Right ventricle myocardium inferior (tissue), 1 donor: Measurements from ENCODE around the gene TM2D1. TPM values are rescaled to one million over a fixed set of nuclear protein-coding genes. Genes with fewer than 3 reads are reported as not detected.
A peak's percentile ranks its signal among the peaks of the same experiment; 100 is the strongest.

Source experiments
- ATAC-seq: fragments of 200-7000 bp; cut with Tn5 transposase; one replicate; pipeline ENCODE4 v1.9.1; 2020; ENCODE audit warnings: mild to moderate bottlenecking, moderate library complexity
- DNase-seq: peaks from one replicate; pipeline ENCODE4 v3.0.0; 2021; ENCODE audit errors: missing footprints
- intact Hi-C: fragments of 100-400 bp; cut with DNase I; formaldehyde crosslinking; loops from one replicate; pipeline ENCODE4 v1.11.0; 2022
- total RNA-seq: library from RNA; stranded (reverse); fragmentation: NEBNext Ultra II Directional; extraction: Animal tissue kit (Norgen Biotek cat#: 25700); gene quantifications from one replicate; pipeline ENCODE4 v1.2.1, GENCODE V29; 2021
- donor health status: DM: no; HTN: yes; CAD: no; lungs with severe emphysema.

The TM2D1 gene
- total RNA-seq, 1 donor from 2014 or later, result 32.3 TPM

DNA sequence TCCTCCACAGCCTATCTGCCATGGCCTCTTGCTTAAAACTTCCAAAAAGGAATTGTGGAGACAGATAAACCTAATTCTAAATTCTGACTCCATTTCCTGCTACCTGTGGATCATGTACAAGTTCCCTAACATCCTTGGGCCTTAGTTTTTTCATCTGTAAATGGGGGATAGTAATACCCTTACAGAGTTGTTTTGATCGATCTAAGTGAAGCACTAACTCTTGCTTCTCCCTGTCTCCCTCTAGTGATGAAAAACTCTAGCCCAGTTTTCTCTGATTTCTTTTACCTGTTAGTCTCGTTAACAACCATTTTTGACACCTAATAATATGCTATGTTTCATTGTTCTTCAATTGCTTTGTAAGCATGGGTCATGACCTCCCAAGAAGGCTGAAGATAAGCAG is 65.9 kb downstream of the TM2D1 start:
- DNase-seq, result no peak
- ATAC-seq, result no peak
- intact Hi-C loops, result no loop called here

DNA sequence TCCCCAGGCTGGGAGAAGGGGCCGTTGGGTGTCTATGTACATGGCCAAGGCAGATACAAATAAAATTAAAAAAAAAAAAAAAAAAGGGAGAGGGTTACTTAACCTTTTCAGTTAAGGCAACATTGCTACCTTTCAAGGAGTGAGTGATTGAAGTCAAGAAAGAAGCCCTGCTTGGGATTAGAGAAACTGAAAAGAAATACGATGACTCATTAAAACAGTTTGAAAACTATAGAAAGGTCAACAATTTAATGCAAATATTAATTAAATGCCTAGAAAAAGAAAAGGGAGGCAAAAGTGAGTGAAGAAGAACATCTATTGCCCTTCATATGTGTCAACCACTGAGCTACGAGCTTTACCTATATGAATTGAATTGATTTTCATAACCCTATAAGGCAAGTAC is 69.5 kb downstream of the TM2D1 start:
- no peak for ATAC-seq
- intact Hi-C loops, result no loop called here
- no peak for DNase-seq

DNA sequence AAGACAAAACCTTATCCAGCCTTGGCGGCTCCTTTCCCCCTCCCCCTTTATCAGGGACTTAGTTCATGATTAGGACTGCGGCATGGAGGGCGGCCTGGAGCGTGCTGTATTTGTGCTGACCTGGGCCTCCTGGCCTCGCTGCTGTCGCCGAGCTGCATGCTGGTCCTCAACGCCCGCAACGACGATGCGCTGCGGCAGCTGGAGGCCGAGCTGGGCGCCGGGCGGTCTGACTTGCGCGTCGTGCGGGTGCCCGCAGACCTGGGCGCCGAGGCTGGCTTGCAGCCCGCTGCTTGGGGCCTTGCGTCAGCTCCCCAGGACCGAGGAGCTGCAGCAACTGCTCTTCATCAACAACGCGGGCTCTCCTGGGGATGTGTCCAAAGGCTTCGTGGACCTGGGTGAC is 70.9 kb downstream of the TM2D1 start:
- ATAC-seq, result no peak
- intact Hi-C loops, result no loop called here
- no peak for DNase-seq

- intact Hi-C loops, result loop anchor here (10.0 kb wide), 1 partner anchor 154 kb away; no protein-coding TSS in a partner anchor
- ATAC-seq (no peak), DNase-seq (no peak)
These were observed 75.8 kb downstream of the TM2D1 start for GRCh38 chr1:61648983-61649742.

GRCh38 chr1:61647142-61647541 is 77.8 kb downstream of the TM2D1 start:
- no peak for ATAC-seq
- intact Hi-C loops, result loop anchor here (10.0 kb wide), 1 partner anchor 152 kb away; no protein-coding TSS in a partner anchor

GRCh38 chr1:61645476-61645875 is 79.5 kb downstream of the TM2D1 start:
- DNase-seq (no peak), ATAC-seq (no peak)
- intact Hi-C loops, result loop anchor here (10.0 kb wide), 1 partner anchor 151 kb away; no protein-coding TSS in a partner anchor

More at GRCh38 chr1:61647142-61647541, 77.8 kb downstream of the TM2D1 start:
- DNase-seq, result no peak

DNA sequence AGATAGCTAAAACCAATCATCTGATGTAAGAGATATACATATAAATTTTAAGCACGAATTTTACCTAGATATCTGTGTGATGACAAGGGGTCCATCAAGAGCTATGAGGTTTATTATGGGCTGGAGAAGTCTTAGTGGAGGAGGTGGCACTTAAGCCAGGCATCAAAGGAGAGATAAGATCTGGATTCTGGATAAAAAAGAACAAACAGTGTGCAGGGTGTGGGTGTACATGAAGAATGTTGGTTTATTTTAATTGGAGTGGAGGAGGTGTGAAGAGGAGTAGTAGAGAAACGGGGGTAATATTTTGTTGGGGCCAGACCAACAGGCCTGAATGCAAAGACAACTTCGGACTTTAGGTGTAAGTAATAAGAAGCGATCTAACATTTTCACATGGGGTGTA is 80.6 kb downstream of the TM2D1 start:
- intact Hi-C loops, result loop anchor here (5.0 to 10.0 kb wide), 2 partner anchors 150 to 672 kb away; no protein-coding TSS in a partner anchor
- no peak for ATAC-seq
- no peak for DNase-seq

GRCh38 chr1:61642475-61643232 is 82.3 kb downstream of the TM2D1 start:
- intact Hi-C loops, result loop anchor here (5.0 to 10.0 kb wide), 2 partner anchors 148 to 670 kb away; no protein-coding TSS in a partner anchor
- DNase-seq (no peak), ATAC-seq (no peak)

DNA sequence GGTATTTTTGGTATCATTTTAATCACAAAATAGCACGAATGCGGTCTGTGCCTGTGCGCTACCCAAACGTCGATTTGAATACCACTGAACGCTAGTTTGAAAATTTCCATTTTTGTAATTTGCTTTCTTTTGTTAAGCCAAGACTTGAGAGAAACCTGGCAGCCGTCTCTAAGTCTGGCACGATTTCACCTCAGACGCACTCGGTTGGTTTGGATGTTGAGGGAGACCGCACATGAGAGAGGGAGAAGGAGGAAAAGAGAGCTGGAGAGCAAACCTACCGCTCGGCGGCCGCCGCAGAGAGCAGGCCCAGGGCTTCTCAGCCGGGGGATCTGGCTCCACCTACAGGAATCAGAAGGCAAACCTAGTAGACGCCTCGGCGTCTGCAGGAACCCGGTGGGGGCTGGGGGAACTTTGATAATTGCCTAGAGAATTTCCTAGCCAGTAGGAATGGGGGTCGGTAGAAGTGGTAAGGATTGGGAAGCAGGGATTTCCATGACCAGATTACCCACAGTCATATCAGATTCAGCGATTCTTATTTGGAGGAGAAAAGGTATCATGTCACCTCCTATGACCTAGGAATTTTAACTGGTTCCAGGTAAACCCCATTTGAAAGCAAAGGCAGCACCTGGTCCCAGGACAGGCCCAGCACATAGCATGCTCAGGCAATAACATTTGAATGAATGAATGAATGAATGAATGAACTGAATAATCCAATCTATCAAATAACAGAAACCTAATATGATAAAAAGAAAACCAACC is 83.2 kb downstream of the TM2D1 start:
- DNase-seq, result peak; percentile 92
- ATAC-seq, result peak; percentile 79
- intact Hi-C loops, result loop anchor here (2.0 to 10.0 kb wide), 4 partner anchors 147 to 669 kb away; no protein-coding TSS in a partner anchor

- no peak for DNase-seq
- ATAC-seq, result peak; percentile 53
- intact Hi-C loops, result loop anchor here (2.0 to 10.0 kb wide), 4 partner anchors 146 to 669 kb away; no protein-coding TSS in a partner anchor
These were observed 84.1 kb downstream of the TM2D1 start for GRCh38 chr1:61640531-61641530.

DNA sequence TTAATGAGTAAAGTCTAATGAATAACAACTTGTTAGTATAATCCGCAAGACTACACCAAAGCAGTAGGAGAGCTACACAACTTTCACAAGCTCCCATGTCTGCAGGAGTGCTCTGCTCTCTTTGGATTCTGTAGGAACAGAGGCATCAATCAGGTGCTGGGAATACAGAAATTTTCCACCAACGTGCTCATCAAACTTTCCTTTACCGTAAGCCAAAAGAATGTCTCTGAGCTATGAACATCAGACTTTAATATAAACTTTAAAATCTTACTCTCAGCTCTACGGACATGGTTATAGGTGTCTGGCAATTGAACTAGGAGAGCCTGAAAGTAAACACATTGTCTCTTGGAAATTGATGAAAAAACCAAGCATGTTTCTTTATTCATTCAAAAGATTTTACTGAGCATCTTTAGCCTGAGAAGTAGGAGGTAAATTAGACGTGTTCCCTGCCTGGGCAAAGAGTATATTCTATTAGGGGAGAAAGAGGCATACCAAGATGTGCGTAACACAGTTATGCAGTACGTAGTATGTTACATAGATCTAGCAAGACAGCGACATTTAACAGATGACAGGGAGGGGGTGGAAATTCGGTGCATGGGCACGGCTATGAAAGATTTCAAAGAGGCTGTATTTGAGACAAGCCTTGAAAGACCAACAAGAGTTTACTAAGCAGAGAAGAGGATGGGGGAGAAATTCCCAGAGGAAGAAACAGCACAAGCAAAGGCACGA is 85.2 kb downstream of the TM2D1 start:
- intact Hi-C loops, result loop anchor here (2.0 to 10.0 kb wide), 5 partner anchors 33 to 667 kb away; no protein-coding TSS in a partner anchor
- DNase-seq (no peak), ATAC-seq (no peak)

DNA sequence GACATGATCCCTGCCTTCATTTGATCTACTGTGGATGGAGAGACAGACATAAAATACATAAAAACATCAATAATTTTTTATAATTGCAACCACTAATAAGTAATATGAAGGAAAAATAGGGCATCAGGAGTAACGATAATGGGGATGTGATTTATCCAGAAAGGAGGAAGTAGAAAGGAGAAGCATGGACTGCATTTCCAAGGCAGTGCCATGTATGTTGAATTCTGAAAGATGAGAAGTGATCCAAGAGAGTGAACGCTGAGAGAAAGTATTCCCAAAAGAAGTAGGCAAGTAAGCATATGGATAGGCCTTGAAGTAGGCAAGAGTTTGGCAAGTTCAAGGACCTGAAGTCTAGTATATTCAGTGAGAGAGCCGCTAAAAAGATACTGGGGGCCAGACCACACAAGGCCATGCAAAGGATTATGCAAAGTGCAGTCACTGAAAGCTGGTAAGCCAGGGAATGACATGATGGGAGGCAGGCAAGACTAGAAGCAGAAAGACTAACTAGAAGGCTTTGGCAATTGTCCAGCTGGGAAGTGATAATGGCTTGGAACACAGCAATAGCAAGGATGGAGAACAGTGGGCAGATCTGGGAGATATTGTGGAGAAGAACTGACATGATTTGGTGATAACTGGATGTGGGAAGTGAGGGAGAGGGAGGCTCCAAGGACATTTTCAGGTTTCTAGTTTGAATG is 85.9 kb downstream of the TM2D1 start:
- intact Hi-C loops, result loop anchor here (2.0 kb wide), 1 partner anchor 32 kb away; no protein-coding TSS in a partner anchor
- ATAC-seq (no peak), DNase-seq (no peak)

DNA sequence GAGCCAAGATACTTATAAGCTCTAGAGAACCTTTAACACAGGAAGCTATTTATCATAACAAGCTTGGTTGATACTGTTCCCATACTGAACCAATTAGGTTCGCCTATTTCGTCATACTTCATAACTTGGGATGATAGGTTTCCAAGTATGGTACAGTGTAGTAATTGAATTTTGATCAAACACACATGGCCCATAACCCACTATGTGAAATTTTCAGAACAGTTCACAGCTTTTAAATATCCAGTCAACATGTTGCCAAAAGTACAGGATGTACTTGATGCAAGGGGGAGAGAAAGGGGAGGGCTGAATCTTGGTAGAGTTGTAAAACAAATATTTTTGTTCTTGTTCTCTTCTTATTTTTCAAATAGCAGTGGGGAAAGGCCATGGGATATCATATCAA is 86.6 kb downstream of the TM2D1 start:
- no peak for DNase-seq
- intact Hi-C loops, result loop anchor here (2.0 kb wide), 1 partner anchor 31 kb away; no protein-coding TSS in a partner anchor
- ATAC-seq, result peak; percentile 87

DNA sequence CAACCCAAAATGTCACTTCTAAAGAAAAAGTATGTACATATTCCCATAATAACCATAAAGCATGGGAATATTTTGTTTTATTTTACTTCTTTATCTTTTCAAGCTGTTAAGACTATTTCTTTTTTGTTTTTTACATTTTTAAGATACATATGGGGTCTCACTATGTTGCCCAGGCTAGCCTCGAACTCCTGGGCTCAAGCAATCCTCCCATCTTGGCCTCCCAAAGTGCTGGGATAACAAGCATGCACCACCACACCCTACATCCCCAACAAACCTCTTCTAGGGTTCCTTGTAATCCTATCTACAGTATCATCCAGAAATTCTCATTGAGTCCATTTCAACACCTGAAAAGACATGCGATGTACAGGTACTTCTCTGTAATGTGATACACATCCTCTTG is 87.5 kb downstream of the TM2D1 start:
- ATAC-seq (no peak), DNase-seq (no peak)
- intact Hi-C loops, result no loop called here

GRCh38 chr1:61636814-61637213 is 88.1 kb downstream of the TM2D1 start:
- intact Hi-C loops, result no loop called here
- DNase-seq (no peak), ATAC-seq (no peak)

- ATAC-seq, result no peak
- no peak for DNase-seq
- intact Hi-C loops, result no loop called here
These were observed 88.6 kb downstream of the TM2D1 start for GRCh38 chr1:61636376-61636775.
